Measurements from ENCODE around the gene TUBB6. TPM values are rescaled to one million over a fixed set of nuclear protein-coding genes. Genes with fewer than 3 reads are reported as not detected.

Gene TUBB6
- total and polyA plus RNA-seq, 10 of the 15 experiments (the other 5 are each of a cell fraction or from before 2014, with no cell fraction given), result 27.4 to 262 (median 82.5) TPM

DNA sequence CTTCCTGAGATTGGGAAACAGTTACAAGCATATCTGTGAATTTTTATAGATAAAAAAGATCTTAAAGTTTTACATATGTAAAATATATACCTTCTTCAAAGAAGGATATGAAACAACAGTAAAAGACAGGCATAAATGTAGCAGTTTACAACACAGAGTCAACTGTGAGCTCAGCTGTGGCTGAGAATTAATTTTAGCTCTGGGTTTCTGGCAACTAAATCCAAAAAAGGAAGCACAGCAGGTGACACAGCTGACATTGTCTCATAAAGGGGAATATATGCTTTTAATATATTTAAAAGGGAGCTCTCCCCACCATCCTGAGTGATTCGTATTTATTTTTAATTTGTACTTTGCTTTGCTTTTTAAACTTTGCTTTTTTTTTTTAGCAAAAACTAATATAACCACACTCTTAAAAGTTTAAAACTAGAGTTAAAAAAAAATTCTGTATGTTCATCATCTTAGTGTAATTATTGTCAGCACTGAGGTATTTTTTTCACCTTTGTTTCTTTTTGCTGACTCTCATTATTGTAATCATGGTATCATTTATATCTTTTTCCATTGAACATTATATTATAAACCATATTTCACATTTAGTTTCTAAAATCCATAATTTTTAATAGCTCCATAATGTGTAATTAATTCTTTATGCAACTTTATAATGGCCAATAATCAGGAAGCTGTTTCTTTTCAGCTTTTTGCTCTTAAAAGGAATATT, 6.7 kb downstream of the TUBB6 start:
- Histone ChIP-seq H3K27ac (ENCODE audit: control insufficient read depth, insufficient read depth) (peak overlapping the region; percentile 75), H3K4me3 (0 out of 2 replicates have a peak overlapping the region, but pooled peaks have one; percentile 26), H3K36me3 (ENCODE audit: control insufficient read depth in 2 of 2, insufficient read depth in 2 of 2, low read length in 1 of 2) (peaks cover 0 to 3% of the 10 kb centered on the region in 2 experiments; a peak in 2 of 4 replicates), H3K4me2 (ENCODE audit: control insufficient read depth, insufficient read depth) (peak overlapping the region; percentile 47), H2AFZ (ENCODE audit: control insufficient read depth, low read depth, low read length) (no peak overlapping the region), H3K9ac (ENCODE audit: control insufficient read depth, insufficient read depth, low read length) (peak overlapping the region; percentile 28; the same call in 1 of the 2 replicates), H3K9me3 (replicated peaks; ENCODE audit: control insufficient read depth, insufficient read depth, low read length) (peaks cover 9% of the 10 kb centered on the region; the same call in 2 of the 3 replicates), H3K27me3 (replicated peaks in 1 of 2; ENCODE audit: control insufficient read depth in 2 of 2, insufficient read depth in 2 of 2, low read length in 1 of 2) (no peaks in the 10 kb centered on the region), H4K20me1 (ENCODE audit: control insufficient read depth, insufficient read depth) (no peaks in the 10 kb centered on the region), H3K79me2 (ENCODE audit: control insufficient read depth, insufficient read depth, low read length) (peaks cover 6% of the 10 kb centered on the region), H3K4me1 (ENCODE audit: control insufficient read depth, insufficient read depth, low read length) (peaks cover 28% of the 10 kb centered on the region)
- in situ Hi-C loops (cut with MboI) (no loop called here), intact Hi-C loops (cut with micrococcal nuclease; ENCODE audit: unreplicated experiment) (no loop called here)
- ChIA-PET POLR2A (interaction anchor here (0.9 kb wide), 1 partner anchor 55 kb away, joined by 4 read pairs; no protein-coding TSS in a partner anchor), SMC1A (ENCODE audit: uncharacterized antibody, unreplicated experiment) (interaction anchor here (0.7 to 1.1 kb wide), 2 partner anchors 14 to 1178 kb away, joined by 3 to 4 read pairs; no protein-coding TSS in a partner anchor), RAD21 (ENCODE audit: unreplicated experiment) (no interaction called here), CTCF (interaction anchor here (0.7 to 4.7 kb wide), 3 partner anchors 13 to 66 kb away, joined by 3 to 32 read pairs (median 5); no protein-coding TSS in a partner anchor)
- FAIRE-seq, result no peak
- 0% methylated on average over 1 of the region's 1 CpG for WGBS (ENCODE audit: insufficient coverage, insufficient replicate concordance, low lambda C conversion rate, missing lambda C conversion rate)
- BruUV-seq (replicated peaks), result no TSS peak
- TF ChIP-seq BHLHE40 (IDR thresholded peaks at IDR 0.05; ENCODE audit: borderline replicate concordance in 1 of 2, low read depth in 2 of 2, low read length in 1 of 2) (peak; percentile 40 to 45; a peak in 1 of 4 replicates), MEF2A (IDR thresholded peaks at IDR 0.05; ENCODE audit: insufficient read depth, low read depth, low read length) (peak; percentile 74; the same call in 1 of the 2 replicates), MEF2B (IDR thresholded peaks at IDR 0.05; ENCODE audit: partially characterized antibody, poor library complexity, severe bottlenecking) (peak; percentile 48), ESRRA (IDR thresholded peaks at IDR 0.05; ENCODE audit: low read length) (no peak), NFIC (IDR thresholded peaks at IDR 0.05; ENCODE audit: low read depth, low read length) (peak; percentile 37; the same call in 1 of the 2 replicates), ZNF217 (IDR thresholded peaks at IDR 0.05) (no peak), CEBPB (IDR thresholded peaks at IDR 0.05; ENCODE audit: borderline replicate concordance in 1 of 2, low read depth in 2 of 2, low read length in 2 of 2) (0 out of 4 replicates have a peak, but pooled peaks of 1 of the 2 experiments have one; percentile 3), IKZF1 (conservative IDR thresholded peaks at IDR 0.05) (no peak), SRF (IDR thresholded peaks at IDR 0.05; ENCODE audit: low read depth in 2 of 2, low read length in 2 of 2) (0 out of 4 replicates have a peak, but pooled peaks of 1 of the 2 experiments have one; percentile 24), POU2F2 (IDR thresholded peaks at IDR 0.05; ENCODE audit: borderline replicate concordance, low read depth, low read length) (no peak), NFXL1 (IDR thresholded peaks at IDR 0.05; ENCODE audit: borderline replicate concordance) (no peak), RUNX3 (IDR thresholded peaks at IDR 0.05; ENCODE audit: low read length) (peak; percentile 46), ZNF24 (IDR thresholded peaks at IDR 0.05) (no peak), ATF2 (IDR thresholded peaks at IDR 0.05; ENCODE audit: low read length) (0 out of 2 replicates have a peak, but pooled peaks have one; percentile 25), BMI1 (IDR thresholded peaks at IDR 0.05; ENCODE audit: borderline replicate concordance) (no peak), TCF3 (IDR thresholded peaks at IDR 0.05; ENCODE audit: borderline replicate concordance, insufficient read depth, low read depth, low read length) (no peak), EP300 (IDR thresholded peaks at IDR 0.05; ENCODE audit: borderline replicate concordance in 1 of 2, control insufficient read depth in 1 of 2, low read depth in 2 of 2, low read length in 2 of 2) (0 out of 4 replicates have a peak, but pooled peaks of 1 of the 2 experiments have one; percentile 12)
- ATAC-seq, result peak; percentile 32
- DNase-seq (ENCODE audit: low read depth, low spot score), result no peak
